ENCODE results near the gene OR51F2.

- TF ChIP-seq CTCF (IDR thresholded peaks at IDR 0.05; ENCODE audit: low read length) (no peak), EZH2 (optimal IDR thresholded peaks at IDR 0.05; ENCODE audit: low read depth, low read length) (no peak)
Measured at GRCh38 chr11:4821021-4821420, at the start of gene OR51F2.

Measured in MM.1S (cell line).